Brain microvascular endothelial cell (primary cell): Measurements from ENCODE around the gene FGFR4.

Experiments
- DNase-seq: peaks from one replicate; pipeline ENCODE4 v3.0.0-alpha.2; 2020
- H3K27ac ChIP-seq: fragments of 250-450 bp; sonication (Bioruptor Pico); 2 replicates; pipeline ENCODE4 v1.5.1; 2020; ENCODE audit warnings: mild to moderate bottlenecking, moderate library complexity
- H3K27me3 ChIP-seq: fragments of 250-450 bp; sonication (Bioruptor Pico); replicated peaks from 2 replicates; pipeline ENCODE4 v1.5.1; 2020; ENCODE audit warnings: mild to moderate bottlenecking
- H3K36me3 ChIP-seq: fragments of 250-450 bp; sonication (Bioruptor Pico); replicated peaks from 2 replicates; pipeline ENCODE4 v1.5.1; 2020; ENCODE audit warnings: mild to moderate bottlenecking
- H3K4me3 ChIP-seq: 2 replicates; pipeline ENCODE4 v1.5.1; 2011; ENCODE audit warnings: low read depth, mild to moderate bottlenecking, control low read depth, low read length, moderate library complexity
- in situ Hi-C: cut with HindIII; loops from 2 replicates; pipeline ENCODE4 v1.10.0; 2017; ENCODE audit warnings: low sequenced_read_pairs, low pct_ligation_motif_present
- TF ChIP-seq, protein P1 (sequence below): IDR thresholded peaks from 2 replicates; pipeline ENCODE4 v1.5.1; 2011; ENCODE audit warnings: low read depth, mild to moderate bottlenecking, moderate library complexity, low read length, control low read depth, inconsistent platforms; ENCODE audit errors: missing control alignments

FGFR4 gene

DNA sequence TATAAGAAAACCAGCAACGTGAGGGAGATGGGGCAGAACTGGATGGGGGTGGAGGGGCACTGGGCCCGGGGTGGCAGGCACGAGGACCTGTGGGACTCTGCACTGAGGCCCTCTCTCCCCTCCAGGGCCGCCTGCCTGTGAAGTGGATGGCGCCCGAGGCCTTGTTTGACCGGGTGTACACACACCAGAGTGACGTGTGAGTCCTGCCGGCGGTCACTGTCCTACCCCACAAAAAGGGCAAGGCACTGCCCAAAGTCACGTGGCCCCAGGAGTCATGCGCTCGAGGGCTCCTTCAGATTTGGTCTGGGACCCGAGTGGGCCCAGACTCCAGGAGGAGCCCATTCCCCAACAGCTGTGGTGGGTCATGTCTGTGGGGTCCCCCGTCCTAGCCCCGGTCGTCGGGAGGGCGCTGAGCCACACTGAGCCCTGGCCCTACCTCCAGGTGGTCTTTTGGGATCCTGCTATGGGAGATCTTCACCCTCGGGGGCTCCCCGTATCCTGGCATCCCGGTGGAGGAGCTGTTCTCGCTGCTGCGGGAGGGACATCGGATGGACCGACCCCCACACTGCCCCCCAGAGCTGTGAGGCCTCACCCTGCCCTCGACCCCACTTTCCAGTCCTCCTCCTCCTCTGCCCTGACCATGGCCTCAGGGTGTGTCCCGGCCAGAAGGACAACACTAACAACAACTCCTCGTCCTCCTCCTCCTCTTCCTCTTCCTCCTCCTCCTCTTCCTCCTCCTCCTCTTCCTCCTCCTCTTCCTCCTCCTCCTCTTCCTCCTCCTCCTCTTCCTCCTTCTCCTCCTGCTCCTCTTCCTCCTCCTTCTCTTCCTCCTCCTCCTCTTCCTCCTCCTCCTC lies 9.7 kb downstream of the FGFR4 start:
- DNase-seq: no peak
- in situ Hi-C loops: no loop called here
- H3K4me3 ChIP-seq: no peak overlapping the region
- no peaks in the 10 kb centered on the region for H3K27me3 ChIP-seq
- no peaks in the 10 kb centered on the region for H3K36me3 ChIP-seq
- TF ChIP-seq, protein P1, sequence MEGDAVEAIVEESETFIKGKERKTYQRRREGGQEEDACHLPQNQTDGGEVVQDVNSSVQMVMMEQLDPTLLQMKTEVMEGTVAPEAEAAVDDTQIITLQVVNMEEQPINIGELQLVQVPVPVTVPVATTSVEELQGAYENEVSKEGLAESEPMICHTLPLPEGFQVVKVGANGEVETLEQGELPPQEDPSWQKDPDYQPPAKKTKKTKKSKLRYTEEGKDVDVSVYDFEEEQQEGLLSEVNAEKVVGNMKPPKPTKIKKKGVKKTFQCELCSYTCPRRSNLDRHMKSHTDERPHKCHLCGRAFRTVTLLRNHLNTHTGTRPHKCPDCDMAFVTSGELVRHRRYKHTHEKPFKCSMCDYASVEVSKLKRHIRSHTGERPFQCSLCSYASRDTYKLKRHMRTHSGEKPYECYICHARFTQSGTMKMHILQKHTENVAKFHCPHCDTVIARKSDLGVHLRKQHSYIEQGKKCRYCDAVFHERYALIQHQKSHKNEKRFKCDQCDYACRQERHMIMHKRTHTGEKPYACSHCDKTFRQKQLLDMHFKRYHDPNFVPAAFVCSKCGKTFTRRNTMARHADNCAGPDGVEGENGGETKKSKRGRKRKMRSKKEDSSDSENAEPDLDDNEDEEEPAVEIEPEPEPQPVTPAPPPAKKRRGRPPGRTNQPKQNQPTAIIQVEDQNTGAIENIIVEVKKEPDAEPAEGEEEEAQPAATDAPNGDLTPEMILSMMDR: no peak
- no peak overlapping the region for H3K27ac ChIP-seq

DNA sequence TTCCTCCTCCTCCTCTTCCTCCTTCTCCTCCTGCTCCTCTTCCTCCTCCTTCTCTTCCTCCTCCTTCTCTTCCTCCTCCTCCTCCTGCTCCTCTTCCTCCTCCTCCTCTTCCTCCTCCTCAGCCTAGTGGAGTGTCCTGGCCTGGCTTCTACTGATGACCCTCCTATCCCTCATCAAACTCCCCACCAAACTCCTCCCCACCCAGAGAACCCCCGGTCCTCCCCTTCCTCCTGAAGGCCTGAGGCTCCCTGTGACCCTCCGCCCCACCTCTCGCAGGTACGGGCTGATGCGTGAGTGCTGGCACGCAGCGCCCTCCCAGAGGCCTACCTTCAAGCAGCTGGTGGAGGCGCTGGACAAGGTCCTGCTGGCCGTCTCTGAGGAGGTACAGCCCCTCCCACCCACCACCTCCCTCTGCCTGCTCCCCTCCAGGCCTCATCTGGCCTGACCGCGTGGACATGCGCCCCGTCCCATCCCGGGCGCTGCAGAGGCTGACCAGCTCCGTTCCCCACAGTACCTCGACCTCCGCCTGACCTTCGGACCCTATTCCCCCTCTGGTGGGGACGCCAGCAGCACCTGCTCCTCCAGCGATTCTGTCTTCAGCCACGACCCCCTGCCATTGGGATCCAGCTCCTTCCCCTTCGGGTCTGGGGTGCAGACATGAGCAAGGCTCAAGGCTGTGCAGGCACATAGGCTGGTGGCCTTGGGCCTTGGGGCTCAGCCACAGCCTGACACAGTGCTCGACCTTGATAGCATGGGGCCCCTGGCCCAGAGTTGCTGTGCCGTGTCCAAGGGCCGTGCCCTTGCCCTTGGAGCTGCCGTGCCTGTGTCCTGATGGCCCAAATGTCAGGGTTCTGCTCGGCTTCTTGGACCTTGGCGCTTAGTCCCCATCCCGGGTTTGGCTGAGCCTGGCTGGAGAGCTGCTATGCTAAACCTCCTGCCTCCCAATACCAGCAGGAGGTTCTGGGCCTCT lies 10.6 kb downstream of the FGFR4 start:
- Histone ChIP-seq H3K4me3 (no peak overlapping the region), H3K27ac (no peak overlapping the region), H3K27me3 (no peaks in the 10 kb centered on the region), H3K36me3 (no peaks in the 10 kb centered on the region)
- no peak for DNase-seq
- in situ Hi-C loops: no loop called here
- TF ChIP-seq, protein P1: no peak

DNA sequence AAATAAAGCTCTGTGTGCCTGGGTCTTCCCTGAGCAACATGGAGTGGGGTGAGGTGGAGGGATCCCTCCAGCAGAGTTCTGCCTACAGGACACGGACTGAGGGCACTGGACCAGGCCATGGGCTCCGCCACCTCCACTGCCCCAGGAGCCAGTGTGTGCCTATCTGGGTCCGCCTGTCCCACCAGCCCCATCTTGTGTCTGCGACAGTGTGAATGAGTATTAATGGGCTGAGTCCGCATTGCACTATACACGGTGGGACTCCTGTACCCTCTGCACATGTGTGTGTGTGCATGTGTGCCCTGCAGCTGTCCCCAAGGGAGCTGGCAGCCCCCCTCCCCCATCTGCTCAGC lies 11.4 kb downstream of the FGFR4 start:
- no peak for DNase-seq
- no peak overlapping the region for H3K27ac ChIP-seq

DNA sequence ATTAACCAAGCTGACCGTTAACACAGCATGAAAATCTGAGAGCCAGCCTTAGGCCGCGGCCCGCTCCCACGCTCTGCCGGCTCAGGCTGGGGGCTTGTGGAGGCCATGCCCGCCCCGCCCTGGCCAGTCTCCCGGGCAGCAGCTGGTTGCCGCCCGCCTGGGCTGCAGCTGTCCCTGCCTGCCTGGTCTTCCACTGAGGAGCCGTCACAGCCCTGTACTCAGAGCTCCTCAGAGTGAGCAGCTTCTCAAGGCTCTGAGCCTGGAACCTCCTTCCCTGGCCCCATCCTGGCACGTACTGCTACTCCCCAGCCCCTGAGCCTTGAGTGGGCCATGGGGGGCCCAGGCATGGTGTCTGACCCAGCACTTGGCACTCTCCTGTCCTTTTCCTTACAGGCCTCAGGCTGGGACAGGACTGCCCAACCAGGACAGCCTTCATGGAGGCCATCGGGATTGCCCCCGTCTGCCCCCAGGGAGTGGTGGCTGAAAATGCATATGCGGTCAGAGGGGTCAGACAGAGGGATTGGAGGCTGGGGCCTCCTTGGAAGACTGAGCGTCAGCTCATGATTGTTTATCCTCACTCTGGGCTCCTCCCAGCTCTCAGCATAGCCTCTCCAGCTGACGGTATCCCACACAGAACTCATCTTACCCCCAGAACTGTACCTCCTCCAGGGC lies 11.9 kb downstream of the FGFR4 start:
- in situ Hi-C loops: no loop called here
- Histone ChIP-seq H3K27me3 (no peaks in the 10 kb centered on the region), H3K27ac (no peak overlapping the region), H3K4me3 (no peak overlapping the region), H3K36me3 (no peaks in the 10 kb centered on the region)
- TF ChIP-seq, protein P1: no peak
- DNase-seq: no peak

More for the DNA sequence above, 11.4 kb downstream of the FGFR4 start:
- H3K27me3 ChIP-seq: no peaks in the 10 kb centered on the region
- no peak overlapping the region for H3K4me3 ChIP-seq
- in situ Hi-C loops: no loop called here
- TF ChIP-seq, protein P1: no peak
- H3K36me3 ChIP-seq: no peaks in the 10 kb centered on the region

DNA sequence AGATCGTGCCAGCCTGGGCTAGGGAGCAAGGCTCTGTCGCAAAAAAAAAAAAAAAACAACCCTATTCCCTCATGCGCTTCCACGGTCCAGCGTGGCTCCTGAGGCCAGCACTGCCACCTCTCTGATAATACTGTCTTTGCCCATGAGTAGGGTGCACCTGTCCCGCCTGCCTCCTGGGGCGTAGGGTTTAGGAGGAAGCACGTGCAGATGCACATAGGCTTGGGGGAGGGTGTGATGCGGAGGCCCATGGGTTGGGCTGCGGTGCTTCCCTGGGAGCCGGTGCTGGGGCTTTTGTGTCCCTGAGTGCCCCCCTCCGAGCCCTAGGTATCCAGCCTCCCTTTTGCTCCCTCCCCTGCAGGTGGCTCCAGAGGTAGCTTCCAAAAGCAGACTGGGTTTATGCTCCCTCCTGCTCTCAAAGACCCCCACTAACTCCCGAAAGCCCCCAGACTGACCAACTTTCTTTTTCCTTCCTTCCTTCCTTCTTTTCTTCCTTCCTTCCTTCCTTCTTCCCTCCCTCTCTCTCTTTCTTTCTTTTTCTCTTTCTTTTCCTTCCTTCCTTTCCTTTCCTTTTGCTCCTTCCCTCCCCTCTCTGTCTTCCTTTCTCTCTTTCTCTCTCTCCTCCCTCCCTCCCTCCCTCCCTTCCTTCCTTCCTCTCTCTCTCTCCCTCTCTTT lies 12.8 kb downstream of the FGFR4 start:
- Histone ChIP-seq H3K36me3 (no peaks in the 10 kb centered on the region), H3K27ac (no peak overlapping the region), H3K27me3 (no peaks in the 10 kb centered on the region), H3K4me3 (no peak overlapping the region)
- in situ Hi-C loops: no loop called here
- no peak for DNase-seq
- TF ChIP-seq, protein P1: no peak
